ENCODE data around the gene MKNK2.

Gene MKNK2

DNA sequence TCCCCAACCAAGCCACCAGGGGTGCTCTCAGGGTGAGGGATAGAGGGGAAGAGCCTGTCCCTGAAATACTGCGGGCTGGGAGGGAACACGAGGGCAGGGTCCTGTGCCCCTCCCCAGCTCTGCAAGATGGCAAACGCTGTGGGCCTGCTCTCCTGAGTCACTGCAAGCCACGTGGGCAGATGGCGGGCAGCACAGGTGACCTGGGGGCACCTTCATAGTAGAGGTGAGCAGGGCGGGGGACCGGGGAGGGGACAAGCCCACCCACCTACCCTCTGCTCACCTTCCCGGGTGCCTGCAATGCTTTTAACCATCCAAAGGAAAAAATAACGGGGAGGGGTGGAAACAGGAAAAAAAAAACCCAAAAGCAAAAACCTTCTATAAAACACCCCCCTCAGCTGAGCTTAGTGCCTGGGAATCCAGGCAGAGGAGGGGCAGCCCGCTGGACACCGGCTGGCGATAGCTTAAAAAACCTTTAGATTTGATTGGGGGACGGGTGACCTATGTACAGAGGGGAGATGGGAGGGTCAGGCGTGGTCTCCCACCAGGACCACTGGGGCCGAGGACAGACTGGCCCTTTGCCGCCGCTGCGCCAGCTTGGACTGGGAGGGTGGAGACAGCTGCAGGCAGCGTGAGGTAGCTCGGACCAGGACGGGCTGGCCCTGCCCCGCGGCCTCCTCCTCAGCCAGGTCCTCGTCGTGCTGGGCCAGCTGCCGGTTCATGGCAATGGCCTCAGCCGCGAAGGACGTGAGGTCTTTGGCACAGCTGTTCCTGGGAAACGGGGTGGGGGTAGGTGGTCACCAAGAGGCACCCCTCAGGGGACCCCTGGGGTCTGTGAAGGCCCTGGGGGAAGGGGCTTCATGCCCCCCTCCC lies 11.7 kb downstream of the MKNK2 start:
- Histone ChIP-seq H3K27ac (replicated peaks) (no peak overlapping the region), H3K27me3 (ENCODE audit: insufficient read depth, poor library complexity, severe bottlenecking) (no peaks in the 10 kb centered on the region), H3K4me3 (replicated peaks; ENCODE audit: insufficient read depth, low read length) (no peak overlapping the region)
- peak in 1 of 2 experiments; percentile 41 for DNase-seq (ENCODE audit: low read depth in 1 of 2, low spot score in 1 of 2)
- TF ChIP-seq SPI1 (IDR thresholded peaks at IDR 0.05; ENCODE audit: borderline replicate concordance, low read depth) (no peak), GABPA (IDR thresholded peaks at IDR 0.05; ENCODE audit: low read depth) (no peak), POLR2AphosphoS5 (IDR thresholded peaks at IDR 0.05; ENCODE audit: low read depth) (no peak)
- TF ChIP-seq, protein P1, sequence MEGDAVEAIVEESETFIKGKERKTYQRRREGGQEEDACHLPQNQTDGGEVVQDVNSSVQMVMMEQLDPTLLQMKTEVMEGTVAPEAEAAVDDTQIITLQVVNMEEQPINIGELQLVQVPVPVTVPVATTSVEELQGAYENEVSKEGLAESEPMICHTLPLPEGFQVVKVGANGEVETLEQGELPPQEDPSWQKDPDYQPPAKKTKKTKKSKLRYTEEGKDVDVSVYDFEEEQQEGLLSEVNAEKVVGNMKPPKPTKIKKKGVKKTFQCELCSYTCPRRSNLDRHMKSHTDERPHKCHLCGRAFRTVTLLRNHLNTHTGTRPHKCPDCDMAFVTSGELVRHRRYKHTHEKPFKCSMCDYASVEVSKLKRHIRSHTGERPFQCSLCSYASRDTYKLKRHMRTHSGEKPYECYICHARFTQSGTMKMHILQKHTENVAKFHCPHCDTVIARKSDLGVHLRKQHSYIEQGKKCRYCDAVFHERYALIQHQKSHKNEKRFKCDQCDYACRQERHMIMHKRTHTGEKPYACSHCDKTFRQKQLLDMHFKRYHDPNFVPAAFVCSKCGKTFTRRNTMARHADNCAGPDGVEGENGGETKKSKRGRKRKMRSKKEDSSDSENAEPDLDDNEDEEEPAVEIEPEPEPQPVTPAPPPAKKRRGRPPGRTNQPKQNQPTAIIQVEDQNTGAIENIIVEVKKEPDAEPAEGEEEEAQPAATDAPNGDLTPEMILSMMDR (IDR thresholded peaks at IDR 0.05; ENCODE audit: insufficient read depth, low read length): no peak
- TF ChIP-seq, protein P2, sequence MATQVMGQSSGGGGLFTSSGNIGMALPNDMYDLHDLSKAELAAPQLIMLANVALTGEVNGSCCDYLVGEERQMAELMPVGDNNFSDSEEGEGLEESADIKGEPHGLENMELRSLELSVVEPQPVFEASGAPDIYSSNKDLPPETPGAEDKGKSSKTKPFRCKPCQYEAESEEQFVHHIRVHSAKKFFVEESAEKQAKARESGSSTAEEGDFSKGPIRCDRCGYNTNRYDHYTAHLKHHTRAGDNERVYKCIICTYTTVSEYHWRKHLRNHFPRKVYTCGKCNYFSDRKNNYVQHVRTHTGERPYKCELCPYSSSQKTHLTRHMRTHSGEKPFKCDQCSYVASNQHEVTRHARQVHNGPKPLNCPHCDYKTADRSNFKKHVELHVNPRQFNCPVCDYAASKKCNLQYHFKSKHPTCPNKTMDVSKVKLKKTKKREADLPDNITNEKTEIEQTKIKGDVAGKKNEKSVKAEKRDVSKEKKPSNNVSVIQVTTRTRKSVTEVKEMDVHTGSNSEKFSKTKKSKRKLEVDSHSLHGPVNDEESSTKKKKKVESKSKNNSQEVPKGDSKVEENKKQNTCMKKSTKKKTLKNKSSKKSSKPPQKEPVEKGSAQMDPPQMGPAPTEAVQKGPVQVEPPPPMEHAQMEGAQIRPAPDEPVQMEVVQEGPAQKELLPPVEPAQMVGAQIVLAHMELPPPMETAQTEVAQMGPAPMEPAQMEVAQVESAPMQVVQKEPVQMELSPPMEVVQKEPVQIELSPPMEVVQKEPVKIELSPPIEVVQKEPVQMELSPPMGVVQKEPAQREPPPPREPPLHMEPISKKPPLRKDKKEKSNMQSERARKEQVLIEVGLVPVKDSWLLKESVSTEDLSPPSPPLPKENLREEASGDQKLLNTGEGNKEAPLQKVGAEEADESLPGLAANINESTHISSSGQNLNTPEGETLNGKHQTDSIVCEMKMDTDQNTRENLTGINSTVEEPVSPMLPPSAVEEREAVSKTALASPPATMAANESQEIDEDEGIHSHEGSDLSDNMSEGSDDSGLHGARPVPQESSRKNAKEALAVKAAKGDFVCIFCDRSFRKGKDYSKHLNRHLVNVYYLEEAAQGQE (IDR thresholded peaks at IDR 0.05; ENCODE audit: insufficient replicate concordance, low read depth): no peak

- no peak for DNase-seq (ENCODE audit: low read depth in 1 of 2, low spot score in 1 of 2)
- Histone ChIP-seq H3K4me3 (replicated peaks; ENCODE audit: insufficient read depth, low read length) (no peak overlapping the region), H3K27me3 (ENCODE audit: insufficient read depth, poor library complexity, severe bottlenecking) (no peaks in the 10 kb centered on the region), H3K27ac (replicated peaks) (no peak overlapping the region)
- TF ChIP-seq, protein P1 (IDR thresholded peaks at IDR 0.05; ENCODE audit: insufficient read depth, low read length): no peak
- no peak for TF ChIP-seq SPI1 (IDR thresholded peaks at IDR 0.05; ENCODE audit: borderline replicate concordance, low read depth)
- no peak for TF ChIP-seq GABPA (IDR thresholded peaks at IDR 0.05; ENCODE audit: low read depth)
- TF ChIP-seq, protein P2 (IDR thresholded peaks at IDR 0.05; ENCODE audit: insufficient replicate concordance, low read depth): no peak
- no peak for TF ChIP-seq POLR2AphosphoS5 (IDR thresholded peaks at IDR 0.05; ENCODE audit: low read depth)
Observed at GRCh38 chr19:2038284-2039088, 12.6 kb downstream of the MKNK2 start.

- H3K27me3 ChIP-seq (ENCODE audit: insufficient read depth, poor library complexity, severe bottlenecking): no peaks in the 10 kb centered on the region
- TF ChIP-seq POLR2AphosphoS5 (IDR thresholded peaks at IDR 0.05; ENCODE audit: low read depth) (no peak; the same call in 1 of the 2 replicates), SPI1 (IDR thresholded peaks at IDR 0.05; ENCODE audit: borderline replicate concordance, low read depth) (no peak), GABPA (IDR thresholded peaks at IDR 0.05; ENCODE audit: low read depth) (no peak)
- TF ChIP-seq, protein P2 (IDR thresholded peaks at IDR 0.05; ENCODE audit: insufficient replicate concordance, low read depth): no peak
- DNase-seq (ENCODE audit: low read depth in 1 of 2, low spot score in 1 of 2): no peak
- H3K27ac ChIP-seq (replicated peaks): no peak overlapping the region
- no peak overlapping the region for H3K4me3 ChIP-seq (replicated peaks; ENCODE audit: insufficient read depth, low read length)
Observed at GRCh38 chr19:2037651-2038255, 13.3 kb downstream of the MKNK2 start.
